K562 (cell line): ENCODE results near the gene ACTRT2. TPM values are rescaled to one million over a fixed set of nuclear protein-coding genes. Genes with fewer than 3 reads are reported as not detected.

Source experiments
- ATAC-seq: fragments of 200-7000 bp; cut with Tn5 transposase; 3 replicates; pipeline ENCODE4 v1.9.1; 2020; ENCODE audit warnings: moderate library complexity
- BruUV-seq: library from RNA; stranded (reverse); fragments of 400-500 nt; replicated peaks from 2 replicates; lab custom pipeline; 2021; lab: Mats Ljungman, UMichigan
- CTCF ChIA-PET: fragments of 300-600 bp; formaldehyde crosslinking; extraction: SDS; loops from one replicate; lab custom pipeline; 2021; ENCODE audit warnings: low intra/inter-chr PET ratio; lab: Yijun Ruan, JAX
- POLR2A ChIA-PET: fragments of 300-600, 350-650 bp; sonication (Branson Sonifier 250); formaldehyde crosslinking; extraction: SDS; loops from one replicate; lab custom pipeline; 2021; ENCODE audit warnings: antibody characterized with exemption, inconsistent platforms; lab: Yijun Ruan, JAX
- DNase-seq, 4 experiments: peaks; one replicate each; pipeline versions ENCODE4 v3.0.0 to v3.0.0-alpha.2; 2011 to 2018; ENCODE audit warnings: low spot score in 3 of 4, mixed read lengths in 3 of 4; ENCODE audit errors: extremely low read depth in 1 of 4
- FAIRE-seq: peaks from 2 replicates; lab custom pipeline; 2011; peaks lifted over from hg19 to GRCh38; lab: Jason Lieb, UNC
- H2AFZ ChIP-seq: 2 replicates; pipeline ENCODE4 v1.6.0; 2011; ENCODE audit warnings: low read depth, low read length, control low read depth, inconsistent platforms
- H3K27ac ChIP-seq: fragments of 200-600 bp; 3 replicates; pipeline ENCODE4 v1.8.0; 2011; ENCODE audit warnings: low read depth, mild to moderate bottlenecking, control low read depth, inconsistent platforms, low read length, moderate library complexity, mixed read lengths; ENCODE audit errors: extremely low read depth
- H3K27me3 ChIP-seq, 2 experiments: fragments of 300-600 bp in 1 of 2; 2 replicates in 1 of 2; 3 replicates in 1 of 2; pipeline versions ENCODE4 v1.6.0 to v1.8.0; 2011; ENCODE audit warnings: inconsistent platforms in 2 of 2, low read length in 2 of 2, mild to moderate bottlenecking in 1 of 2, mixed read lengths in 1 of 2, moderate library complexity in 1 of 2; ENCODE audit not compliant: control insufficient read depth in 2 of 2, insufficient read depth in 2 of 2
- H3K36me3 ChIP-seq: fragments of 300-600 bp; 3 replicates; pipeline ENCODE4 v1.8.0; 2011; ENCODE audit warnings: mild to moderate bottlenecking, low read length, inconsistent platforms; ENCODE audit not compliant: control insufficient read depth, insufficient read depth
- H3K4me1 ChIP-seq, 2 experiments: fragments of 200-600 bp in 1 of 2; replicated peaks in 1 of 2; 2 replicates in 1 of 2; 3 replicates in 1 of 2; pipeline versions ENCODE4 v1.5.1 to v1.8.0; 2011; ENCODE audit warnings: inconsistent platforms in 2 of 2, low read length in 2 of 2, mild to moderate bottlenecking in 1 of 2, mixed read lengths in 1 of 2, moderate library complexity in 1 of 2; ENCODE audit not compliant: control insufficient read depth in 2 of 2, insufficient read depth in 2 of 2
- H3K4me2 ChIP-seq: 2 replicates; pipeline ENCODE4 v1.6.1; 2011; ENCODE audit warnings: low read length, control low read depth, inconsistent platforms, mixed read lengths; ENCODE audit not compliant: insufficient read depth
- H3K4me3 ChIP-seq: fragments of 200-600 bp; sonication (generic), shearing (Covaris generic); 2 replicates; pipeline ENCODE4 v1.5.1; 2016; ENCODE audit warnings: control low read depth, inconsistent platforms
- H3K79me2 ChIP-seq: fragments of 200-600 bp; 3 replicates; pipeline ENCODE4 v1.8.0; 2011; ENCODE audit warnings: low read length, inconsistent platforms; ENCODE audit not compliant: control insufficient read depth, insufficient read depth
- H3K9ac ChIP-seq, 2 experiments: 2 replicates each; pipeline versions ENCODE4 v1.6.0 to v1.6.1; 2011; ENCODE audit warnings: low read depth in 2 of 2, low read length in 2 of 2, control low read depth in 1 of 2, inconsistent platforms in 1 of 2, mild to moderate bottlenecking in 1 of 2, mixed read lengths in 1 of 2; ENCODE audit not compliant: insufficient read depth in 1 of 2
- H3K9me1 ChIP-seq: one replicate; pipeline ENCODE4 v1.6.0; 2011; ENCODE audit warnings: inconsistent platforms, mild to moderate bottlenecking, low read length, moderate library complexity; ENCODE audit not compliant: control insufficient read depth, insufficient read depth
- H3K9me3 ChIP-seq: replicated peaks from 2 replicates; pipeline ENCODE4 v1.5.1; 2011; ENCODE audit warnings: low read depth, low read length, inconsistent platforms; ENCODE audit not compliant: control insufficient read depth, insufficient read depth
- H4K20me1 ChIP-seq: replicated peaks from 2 replicates; pipeline ENCODE4 v1.6.1; 2011; ENCODE audit warnings: low read length, inconsistent platforms, mixed read lengths; ENCODE audit not compliant: control insufficient read depth, insufficient read depth
- BRD9 ChIP-seq: fragments of 450-650 bp; IDR thresholded peaks from 2 replicates; pipeline ENCODE4 v1.6.1; 2018; ENCODE audit warnings: low read depth; ENCODE audit not compliant: partially characterized antibody
- CBX2 ChIP-seq: fragments of 200-600 bp; sonication (generic); IDR thresholded peaks from one replicate; pipeline ENCODE4 v1.6.1; 2012; ENCODE audit warnings: mild to moderate bottlenecking, low read length, inconsistent platforms; ENCODE audit not compliant: insufficient read depth, poor library complexity, severe bottlenecking
- CHCHD3 ChIP-seq: fragments of 250-450 bp; sonication (Bioruptor Pico); IDR thresholded peaks from 2 replicates; pipeline ENCODE4 v2.1.2; 2022; ENCODE audit warnings: mild to moderate bottlenecking
- HMGN3 ChIP-seq: IDR thresholded peaks from 2 replicates; pipeline ENCODE4 v1.6.1; 2011; ENCODE audit warnings: borderline replicate concordance, low read depth, mild to moderate bottlenecking, mixed read lengths, low read length; ENCODE audit not compliant: insufficient read length; ENCODE audit errors: extremely low read depth
- KAT7 ChIP-seq: sonication (generic); formaldehyde crosslinking; IDR thresholded peaks from 2 replicates; pipeline ENCODE4 v1.8.0; 2022; ENCODE audit warnings: missing genetic modification reagents, mild to moderate bottlenecking, borderline replicate concordance
- PCBP2 ChIP-seq: fragments of 200-400 bp; formaldehyde crosslinking; IDR thresholded peaks from 2 replicates; pipeline ENCODE4 v1.6.1; 2018; ENCODE audit warnings: low read length, low read depth, mild to moderate bottlenecking, moderate library complexity; ENCODE audit not compliant: poor library complexity, severe bottlenecking
- POLR2A ChIP-seq: fragments of 450-650 bp; conservative IDR thresholded peaks from 2 replicates; pipeline ENCODE4 v1.6.1; 2016
- ZNF12 ChIP-seq: sonication (generic); formaldehyde crosslinking; IDR thresholded peaks from 2 replicates; pipeline ENCODE4 v1.4.0; 2020; ENCODE audit warnings: mild to moderate bottlenecking, missing genetic modification reagents
- ZNF41 ChIP-seq: fragments of 250-450 bp; sonication (Bioruptor Pico); conservative IDR thresholded peaks from 2 replicates; pipeline ENCODE4 v1.4.0; 2020; ENCODE audit warnings: mild to moderate bottlenecking
- ZNF445 ChIP-seq: fragments of 250-450 bp; sonication (Bioruptor Pico); IDR thresholded peaks from 2 replicates; pipeline ENCODE4 v1.4.0; 2020; ENCODE audit warnings: low read depth, mild to moderate bottlenecking, moderate library complexity
- ZNF778 ChIP-seq: fragments of 450-650 bp; formaldehyde crosslinking; IDR thresholded peaks from 2 replicates; pipeline ENCODE4 v1.4.0; 2020; ENCODE audit warnings: mild to moderate bottlenecking, moderate library complexity
- ZZZ3 ChIP-seq: fragments of 450-650 bp; IDR thresholded peaks from 2 replicates; pipeline ENCODE4 v1.6.1; 2016; ENCODE audit warnings: antibody characterized with exemption, mild to moderate bottlenecking, moderate library complexity
- WGBS: fragments of 100-300 bp; shearing (Covaris generic); methylation state at CpG from one replicate; pipeline ENCODE4 v1.1.6; 2016; ENCODE audit warnings: low coverage, mixed read lengths; ENCODE audit not compliant: insufficient coverage; ENCODE audit errors: missing lambda C conversion rate; 5-methylcytosine and 5-hydroxymethylcytosine counted together
- in situ Hi-C: fragments of 300-500 bp; cut with MboI; formaldehyde crosslinking; loops from 4 replicates; pipeline ENCODE4 v1.15.0; 2018; ENCODE audit warnings: inconsistent platforms, mixed read lengths
- intact Hi-C: fragments of 100-400 bp; cut with micrococcal nuclease; formaldehyde crosslinking; loops from 2 replicates; pipeline ENCODE4 v1.14.2; 2022
- polyA plus RNA-seq, 8 experiments: library from polyadenylated mRNA; depleted of rRNA in 4 of 8; stranded (reverse) in 5 of 8; unstranded in 3 of 8; fragments of >200 nt; fragmentation: Nextera tagmentation in 2 of 8; fragmentation: Illumina TruSeq in 1 of 8; extraction: Ambion mirVana in 2 of 8; extraction: Trizol in 1 of 8; gene quantifications; 2 replicates each; pipeline versions ENCODE4 v1.2.1 to v1.2.3, GENCODE V29; 2011 to 2014; ENCODE audit warnings: inconsistent platforms in 1 of 8, missing spikeins in 1 of 8
- total RNA-seq, 7 experiments: library from RNA; depleted of rRNA in 6 of 7; stranded (reverse); fragments of >200 nt in 6 of 7; fragmentation: Illumina TruSeq in 2 of 7; extraction: Trizol in 2 of 7; gene quantifications; 2 replicates each; pipeline versions ENCODE4 v1.2.1 to v1.2.3, GENCODE V29; 2011 to 2021; ENCODE audit warnings: low replicate concordance in 1 of 7

Gene ACTRT2
- total and polyA plus RNA-seq, 9 of the 15 experiments (the other 6 are each of a cell fraction or from before 2014, with no cell fraction given) = not detected

GRCh38 chr1:3035563-3036446 lies 14.5 kb downstream of the ACTRT2 start:
- Histone ChIP-seq H3K9ac (no peak overlapping the region), H3K4me1 (no peaks in the 10 kb centered on the region; a peak in 1 of 5 replicates), H3K4me3 (no peak overlapping the region), H3K9me3 (no peaks in the 10 kb centered on the region), H3K79me2 (no peaks in the 10 kb centered on the region), H3K36me3 (no peaks in the 10 kb centered on the region), H3K27me3 (peaks cover 6 to 37% of the 10 kb centered on the region in 2 experiments; a peak in 4 of 5 replicates), H3K27ac (no peak overlapping the region), H3K4me2 (no peak overlapping the region), H2AFZ (no peak overlapping the region), H4K20me1 (no peaks in the 10 kb centered on the region), H3K9me1 (no peaks in the 10 kb centered on the region)
- WGBS = under 1% methylated on average over 19 of the region's 19 CpGs
- ChIA-PET POLR2A (interaction anchor here (0.6 kb wide), 4 partner anchors 97 to 784 kb away, joined by 3 to 4 read pairs (median 3); no protein-coding TSS in a partner anchor), CTCF (no interaction called here)
- no peak for ATAC-seq
- intact Hi-C loops (no loop called here), in situ Hi-C loops (no loop called here)
- no peak for DNase-seq
- FAIRE-seq = no peak
- no TSS peak for BruUV-seq
- TF ChIP-seq ZZZ3 (no peak), POLR2A (no peak), ZNF445 (CRISPR knock-in tag) (no peak), ZNF12 (CRISPR knock-in tag) (no peak), BRD9 (no peak), ZNF41 (no peak), CBX2 (no peak), HMGN3 (no peak), KAT7 (no peak), PCBP2 (no peak), ZNF778 (CRISPR knock-in tag) (no peak), CHCHD3 (CRISPR knock-in tag) (no peak)
